ENCODE results near the gene TRIM44. TPM values are rescaled to one million over a fixed set of nuclear protein-coding genes. Genes with fewer than 3 reads are reported as not detected.

Gene TRIM44
- total RNA-seq, 1 donor from 2014 or later, result 68.7 TPM

- Mint-ChIP-seq H3K9me3 (ENCODE audit: low read depth) (peaks cover 6% of the 10 kb centered on the region), H3K27ac (ENCODE audit: unreplicated experiment) (no peak overlapping the region), H3K4me3 (ENCODE audit: unreplicated experiment) (no peak overlapping the region), H3K4me1 (ENCODE audit: low read depth) (peaks cover 9% of the 10 kb centered on the region), H3K27me3 (ENCODE audit: low read depth) (no peaks in the 10 kb centered on the region), H3K36me3 (ENCODE audit: low read depth) (peaks cover 10% of the 10 kb centered on the region)
- no peak for TF ChIP-seq CTCF (IDR thresholded peaks at IDR 0.05)
- no peak for DNase-seq (ENCODE audit: low spot score)
These were observed 61.3 kb downstream of the TRIM44 start for GRCh38 chr11:35723913-35724312.

GRCh38 chr11:35725885-35726284 lies 63.3 kb downstream of the TRIM44 start:
- no peak for DNase-seq (ENCODE audit: low spot score)
- no peak for TF ChIP-seq CTCF (IDR thresholded peaks at IDR 0.05)

GRCh38 chr11:35727140-35727539 lies 64.6 kb downstream of the TRIM44 start:
- no peak for TF ChIP-seq CTCF (IDR thresholded peaks at IDR 0.05)
- Mint-ChIP-seq H3K36me3 (ENCODE audit: low read depth) (peaks cover 15% of the 10 kb centered on the region), H3K27me3 (ENCODE audit: low read depth) (no peaks in the 10 kb centered on the region), H3K9me3 (ENCODE audit: low read depth) (peaks cover 10% of the 10 kb centered on the region), H3K27ac (ENCODE audit: unreplicated experiment) (no peak overlapping the region), H3K4me3 (ENCODE audit: unreplicated experiment) (no peak overlapping the region), H3K4me1 (ENCODE audit: low read depth) (peaks cover 9% of the 10 kb centered on the region)
- DNase-seq (ENCODE audit: low spot score), result no peak

More at GRCh38 chr11:35725885-35726284, 63.3 kb downstream of the TRIM44 start:
- Mint-ChIP-seq H3K36me3 (ENCODE audit: low read depth) (peaks cover 13% of the 10 kb centered on the region), H3K9me3 (ENCODE audit: low read depth) (peaks cover 10% of the 10 kb centered on the region), H3K27ac (ENCODE audit: unreplicated experiment) (no peak overlapping the region), H3K27me3 (ENCODE audit: low read depth) (no peaks in the 10 kb centered on the region), H3K4me3 (ENCODE audit: unreplicated experiment) (no peak overlapping the region), H3K4me1 (ENCODE audit: low read depth) (peaks cover 9% of the 10 kb centered on the region)

GRCh38 chr11:35730254-35730653 lies 67.7 kb downstream of the TRIM44 start:
- Mint-ChIP-seq H3K27me3 (ENCODE audit: low read depth) (no peaks in the 10 kb centered on the region), H3K36me3 (ENCODE audit: low read depth) (peaks cover 15% of the 10 kb centered on the region), H3K9me3 (ENCODE audit: low read depth) (peaks cover 14% of the 10 kb centered on the region), H3K4me3 (ENCODE audit: unreplicated experiment) (no peak overlapping the region), H3K4me1 (ENCODE audit: low read depth) (peaks cover 11% of the 10 kb centered on the region), H3K27ac (ENCODE audit: unreplicated experiment) (no peak overlapping the region)
- DNase-seq (ENCODE audit: low spot score), result no peak
- TF ChIP-seq CTCF (IDR thresholded peaks at IDR 0.05), result no peak

- H3K27ac Mint-ChIP-seq (ENCODE audit: unreplicated experiment), result no peak overlapping the region
These were observed 72.3 kb downstream of the TRIM44 start for GRCh38 chr11:35734669-35735410.

More at GRCh38 chr11:35734669-35735410, 72.3 kb downstream of the TRIM44 start:
- H3K9me3 Mint-ChIP-seq (ENCODE audit: low read depth), result peaks cover 8% of the 10 kb centered on the region
- peaks cover 2% of the 10 kb centered on the region for H3K4me1 Mint-ChIP-seq (ENCODE audit: low read depth)
- peaks cover 23% of the 10 kb centered on the region for H3K36me3 Mint-ChIP-seq (ENCODE audit: low read depth)
- DNase-seq (ENCODE audit: low spot score), result no peak
- H3K27me3 Mint-ChIP-seq (ENCODE audit: low read depth), result no peaks in the 10 kb centered on the region
- no peak for TF ChIP-seq CTCF (IDR thresholded peaks at IDR 0.05)
- no peak overlapping the region for H3K4me3 Mint-ChIP-seq (ENCODE audit: unreplicated experiment)
